Left lobe of liver (tissue), 2 donors: ENCODE results near the gene TFAP2D. TPM values are rescaled to one million over a fixed set of nuclear protein-coding genes. Genes with fewer than 3 reads are reported as not detected.
A peak's percentile ranks its signal among the peaks of the same experiment; 100 is the strongest.

Source experiments
- ATAC-seq: fragments of 200-7000 bp; cut with Tn5 transposase; one replicate; pipeline ENCODE4 v1.9.1; 2020; ENCODE audit warnings: mild to moderate bottlenecking, moderate library complexity
- DNase-seq: peaks from one replicate; pipeline ENCODE4 v3.0.0-alpha.2; 2020; ENCODE audit warnings: low spot score
- total RNA-seq: library from RNA; stranded (reverse); gene quantifications from one replicate; pipeline ENCODE4 v1.2.1, GENCODE V29; 2021
- donor health status: DM: no; HTN: no; CAD: no; lungs with moderate emphysema.
- donor health status: DM: no; HTN: yes; CAD: no.

The TFAP2D gene
- total RNA-seq, 1 donor from 2014 or later, result not detected

- DNase-seq (no peak), ATAC-seq (no peak)
These were observed 5.2 kb downstream of the TFAP2D start for GRCh38 chr6:50718566-50718965.

DNA sequence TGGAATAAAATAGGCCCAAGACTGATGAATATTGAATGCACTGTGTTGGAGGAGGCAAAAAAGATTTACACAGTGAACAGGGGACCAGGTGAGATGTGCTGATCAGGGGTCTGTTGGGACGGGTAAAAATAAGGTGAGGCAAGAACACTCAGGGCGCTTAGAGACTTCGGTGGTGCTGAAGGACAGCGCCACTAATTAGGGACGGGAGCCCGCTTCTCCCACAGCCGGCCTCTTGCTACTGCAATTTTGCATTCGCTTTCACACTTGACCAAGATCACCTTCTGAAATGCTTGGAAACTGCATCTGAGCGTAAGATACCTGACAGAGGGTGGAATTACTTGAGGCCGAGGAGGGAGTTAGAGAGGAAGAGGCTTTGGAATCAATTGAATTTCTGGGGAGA lies 7.3 kb downstream of the TFAP2D start:
- no peak for ATAC-seq
- no peak for DNase-seq

GRCh38 chr6:50721978-50722377 lies 8.7 kb downstream of the TFAP2D start:
- DNase-seq (no peak), ATAC-seq (no peak)

DNA sequence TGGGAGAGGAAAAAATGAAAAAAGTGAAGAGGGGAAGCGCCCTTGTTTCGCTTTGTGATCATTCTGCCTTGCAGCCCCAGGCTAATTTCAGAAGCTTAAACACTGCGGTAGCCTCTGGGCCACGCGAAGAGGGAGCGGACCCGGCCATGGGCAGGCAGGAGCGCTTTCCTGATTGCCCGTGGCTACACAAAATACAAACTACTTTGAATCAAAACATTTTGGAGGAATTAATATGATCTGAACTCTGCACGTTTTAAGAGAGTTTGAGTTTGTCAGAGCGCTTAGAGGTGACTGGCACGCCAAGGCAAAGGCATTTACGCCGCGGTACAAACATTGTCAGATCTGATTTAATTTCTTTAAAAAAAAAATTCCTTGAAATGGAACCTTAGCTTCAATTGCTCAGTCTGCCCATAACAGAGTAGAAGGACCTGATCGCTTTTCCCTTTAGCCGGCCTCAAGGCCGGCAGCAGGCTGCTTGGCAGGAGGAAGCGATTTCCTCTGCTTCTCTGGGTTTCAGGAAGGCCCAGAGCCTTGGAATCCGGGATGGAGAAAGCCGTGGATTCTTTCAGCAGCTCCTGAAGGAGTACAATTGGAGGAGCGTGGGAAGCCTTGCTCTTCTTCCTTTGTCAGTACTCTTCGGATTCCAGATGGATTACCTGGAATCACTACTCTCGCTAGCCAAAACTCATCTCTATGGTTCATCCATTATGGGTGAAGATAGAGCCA lies 9.7 kb downstream of the TFAP2D start:
- no peak for ATAC-seq
- no peak for DNase-seq

DNA sequence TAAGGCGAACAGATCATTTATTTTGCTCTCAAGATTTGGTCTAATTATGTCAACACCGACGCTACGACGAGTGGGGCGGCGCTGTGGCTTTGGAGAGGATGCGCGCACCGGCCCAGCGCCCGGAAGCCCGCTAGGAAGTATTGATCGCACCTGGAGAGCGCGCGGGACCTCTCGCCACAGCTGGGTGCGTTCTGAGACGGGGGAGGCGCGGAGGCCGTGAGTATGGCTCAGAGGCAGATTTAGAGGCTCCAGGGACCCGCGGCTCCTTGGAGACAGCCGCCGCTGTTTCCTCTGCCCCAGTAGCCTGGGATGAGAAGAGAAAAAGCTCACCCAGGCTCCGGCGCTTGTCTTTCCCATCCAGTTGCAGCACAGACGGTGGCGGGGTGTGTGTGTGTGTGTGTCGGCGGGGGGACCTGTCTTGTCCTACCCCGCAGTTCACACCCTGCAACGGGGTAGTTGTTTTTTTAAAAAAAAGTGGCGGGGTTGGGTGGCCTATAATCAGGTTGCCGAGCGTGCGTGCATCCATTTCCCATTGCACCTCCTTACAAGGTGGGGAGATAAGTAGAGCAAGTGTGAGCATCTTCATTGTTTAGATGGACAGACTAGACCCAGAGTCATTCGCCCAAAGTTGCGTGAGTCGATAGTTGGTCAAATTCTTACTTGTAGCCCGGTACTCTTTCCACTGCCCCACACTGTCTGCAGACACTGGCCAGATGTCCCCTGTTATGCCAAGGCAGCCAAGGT lies 11.2 kb downstream of the TFAP2D start:
- no peak for DNase-seq
- ATAC-seq, result no peak

GRCh38 chr6:50734488-50734887 lies 21.2 kb downstream of the TFAP2D start:
- DNase-seq (no peak), ATAC-seq (no peak)

- ATAC-seq (no peak), DNase-seq (no peak)
These were observed 28.8 kb downstream of the TFAP2D start for GRCh38 chr6:50742161-50742560.

DNA sequence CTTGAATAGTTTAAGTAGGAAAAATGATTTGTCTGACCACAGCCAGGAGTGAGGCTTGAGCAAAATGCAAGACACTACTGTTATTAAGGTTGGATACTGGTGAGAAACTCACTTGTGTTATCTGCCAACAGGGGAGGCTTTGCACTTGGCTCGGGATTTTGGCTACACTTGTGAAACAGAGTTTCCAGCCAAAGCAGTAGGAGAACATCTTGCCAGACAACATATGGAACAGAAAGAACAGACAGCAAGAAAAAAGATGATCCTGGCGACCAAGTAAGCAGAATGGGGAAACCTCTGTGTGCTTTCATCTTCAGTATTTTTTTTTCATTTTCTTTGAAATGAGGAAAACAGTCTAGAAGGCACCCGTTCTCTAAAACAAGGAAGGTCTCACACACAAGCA lies 31.6 kb downstream of the TFAP2D start:
- ATAC-seq (no peak), DNase-seq (no peak)

DNA sequence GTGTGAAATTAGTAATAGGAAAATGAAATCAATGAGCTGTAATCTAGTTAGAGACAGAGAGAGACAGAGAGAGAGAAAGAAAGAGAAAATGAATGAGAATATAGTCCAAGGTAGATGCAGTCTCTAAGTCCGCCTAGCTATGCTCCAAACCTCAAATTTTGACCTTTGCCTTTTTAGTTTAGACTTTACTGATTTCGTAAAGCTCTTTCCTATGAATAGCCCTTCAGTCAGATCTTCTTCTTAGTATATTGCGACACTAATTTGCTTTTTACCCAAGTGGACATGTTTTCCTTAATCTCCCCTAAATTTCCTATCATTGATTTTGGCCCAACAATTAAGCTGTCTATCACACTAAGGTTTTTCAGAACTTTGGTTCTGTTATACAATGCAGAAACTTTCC lies 49.5 kb downstream of the TFAP2D start:
- ATAC-seq (no peak), DNase-seq (no peak)

- no peak for ATAC-seq
- DNase-seq, result no peak
These were observed 65.4 kb downstream of the TFAP2D start for GRCh38 chr6:50778696-50779095.

- no peak for ATAC-seq
- DNase-seq, result no peak
These were observed 67.1 kb downstream of the TFAP2D start for GRCh38 chr6:50780382-50780781.

DNA sequence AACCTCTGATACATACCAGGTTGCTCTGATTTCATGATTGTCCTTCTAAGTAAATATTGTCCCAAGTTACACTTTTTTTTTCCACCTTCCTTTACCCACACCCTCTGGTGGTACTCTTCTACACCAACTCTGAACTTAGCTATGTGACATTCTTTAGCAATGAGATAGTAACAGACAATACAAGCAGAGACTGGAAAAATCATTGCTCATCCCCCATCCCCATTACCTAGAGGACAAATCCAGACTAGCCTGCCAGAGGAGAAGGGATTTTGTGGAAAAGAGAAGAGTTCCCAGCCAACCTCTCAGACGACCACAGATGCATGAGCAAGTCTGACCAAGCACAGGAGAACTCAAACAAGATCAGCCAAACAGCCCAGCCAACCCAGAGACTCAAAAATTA lies 72.6 kb downstream of the TFAP2D start:
- ATAC-seq, result no peak
- no peak for DNase-seq

DNA sequence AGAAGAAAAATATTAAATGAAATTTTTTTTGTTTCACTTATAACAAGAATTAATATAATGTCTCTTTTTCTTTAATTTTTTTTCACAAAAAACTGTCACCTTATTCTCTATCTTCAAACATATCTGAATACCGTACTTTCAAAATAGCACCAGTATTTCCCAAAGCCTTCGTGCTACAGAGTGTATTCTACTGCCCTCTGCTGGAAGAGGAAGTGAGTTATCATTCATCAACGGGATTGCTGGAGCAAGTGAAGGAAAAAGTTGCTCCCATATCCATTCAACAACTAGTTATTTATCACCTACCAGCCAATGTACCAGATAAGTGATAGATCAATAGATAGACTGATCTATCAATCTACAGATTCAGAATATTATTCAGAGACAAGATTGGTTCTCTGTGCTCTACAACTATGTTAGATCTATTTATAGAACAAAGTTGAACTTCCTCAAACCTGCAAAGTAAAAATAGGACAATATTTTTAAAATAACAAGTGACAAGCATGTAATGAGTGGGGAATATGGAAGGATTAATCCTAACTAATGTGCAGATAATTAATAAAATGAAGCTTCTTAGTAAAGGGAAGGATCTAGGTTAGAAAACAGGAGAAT lies 78.7 kb downstream of the TFAP2D start:
- ATAC-seq, result peak; percentile 85
- no peak for DNase-seq

DNA sequence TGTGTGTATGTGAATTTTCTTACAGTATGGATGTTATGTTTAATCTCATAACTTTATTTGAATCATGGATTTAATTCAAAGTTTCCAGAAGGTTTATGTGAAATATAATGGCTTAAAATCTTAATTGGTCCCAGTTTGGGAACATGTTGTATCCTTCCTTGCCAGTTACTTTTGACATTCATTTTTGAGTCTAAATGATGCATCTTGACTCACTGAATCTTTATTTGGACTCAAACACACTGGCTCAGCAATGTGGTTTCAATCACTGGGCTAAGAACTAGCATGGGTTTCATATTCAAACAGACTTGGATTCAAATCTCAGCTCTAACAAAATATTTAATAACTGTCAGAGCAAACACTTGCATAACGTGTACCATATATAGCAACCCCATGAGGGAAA lies 79.4 kb downstream of the TFAP2D start:
- ATAC-seq (no peak), DNase-seq (no peak)

DNA sequence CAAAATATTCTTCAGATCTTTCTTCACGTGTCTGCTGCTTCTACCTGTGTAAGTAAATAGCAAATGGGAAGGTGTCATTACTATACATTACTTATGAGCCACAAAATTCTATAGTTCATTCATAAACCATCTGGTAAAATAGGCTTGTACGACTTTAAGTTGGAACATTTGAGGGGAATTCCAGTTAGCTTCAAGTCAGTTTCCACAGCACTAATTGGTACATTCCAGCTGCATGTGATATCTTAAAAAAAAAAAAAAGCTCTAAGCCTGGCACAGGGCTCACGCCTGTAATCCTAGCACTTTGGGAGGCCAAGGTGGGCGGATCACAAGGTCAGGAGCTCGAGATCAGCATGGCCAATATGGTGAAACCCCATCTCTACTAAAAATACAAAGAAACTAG lies 82.2 kb downstream of the TFAP2D start:
- ATAC-seq (no peak), DNase-seq (no peak)

GRCh38 chr6:50804283-50804682 lies 91.0 kb downstream of the TFAP2D start:
- ATAC-seq (no peak), DNase-seq (no peak)

GRCh38 chr6:50807035-50807434 lies 93.7 kb downstream of the TFAP2D start:
- ATAC-seq (no peak), DNase-seq (no peak)

GRCh38 chr6:50815436-50816114 lies 102.2 kb downstream of the TFAP2D start:
- ATAC-seq (peak; percentile 74), DNase-seq (no peak)

DNA sequence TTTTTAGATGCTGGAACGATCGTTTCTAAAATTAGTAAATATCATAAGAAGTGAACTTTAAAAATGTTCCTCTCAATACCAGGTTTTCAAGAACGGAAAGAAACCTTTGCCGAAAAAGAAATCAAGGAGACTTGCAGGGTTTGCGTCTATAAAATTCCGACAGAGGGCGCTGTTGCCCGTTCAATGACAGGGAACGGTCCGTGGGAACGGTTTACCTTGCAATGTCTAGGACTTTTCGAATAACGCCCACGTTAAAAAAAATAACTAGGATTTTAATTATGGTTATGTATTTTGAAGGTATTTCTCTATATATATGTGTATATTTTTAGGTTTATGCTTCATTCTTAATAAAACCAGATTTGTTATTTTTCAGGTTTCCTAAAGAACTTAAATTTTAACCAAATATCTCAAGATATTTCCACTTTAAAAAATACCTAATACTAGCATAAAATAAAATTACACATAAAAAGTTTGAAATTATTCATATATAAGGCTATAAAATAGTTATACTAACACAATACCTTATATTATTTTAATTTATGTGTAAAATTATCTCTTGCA lies 102.9 kb downstream of the TFAP2D start:
- DNase-seq (peak; percentile 80), ATAC-seq (peak; percentile 95)

- ATAC-seq (no peak), DNase-seq (no peak)
These were observed 103.8 kb downstream of the TFAP2D start for GRCh38 chr6:50816947-50817645.

DNA sequence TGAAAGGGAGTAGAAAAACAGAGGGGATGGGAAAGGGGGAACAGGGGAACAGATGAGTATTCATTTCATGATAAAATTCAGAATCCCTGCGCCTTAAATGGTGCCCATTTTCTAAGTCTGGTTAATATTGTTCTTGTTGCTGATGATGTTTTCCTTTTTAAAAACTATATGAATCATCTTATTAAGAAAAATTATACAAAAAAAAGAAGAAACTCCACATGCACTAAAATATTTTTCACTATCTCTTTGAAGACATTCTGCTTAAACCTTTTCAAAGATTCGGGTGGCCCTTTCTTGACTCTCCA lies 104.3 kb downstream of the TFAP2D start:
- ATAC-seq (no peak), DNase-seq (no peak)
